HCT116 (cell line): ENCODE data around the gene CISTR. TPM values are rescaled to one million over a fixed set of nuclear protein-coding genes. Genes with fewer than 3 reads are reported as not detected.

Experiments
- ATAC-seq: fragments of 200-7000 bp; cut with Tn5 transposase; 2 replicates; pipeline ENCODE4 v1.9.1; 2020; ENCODE audit warnings: mild to moderate bottlenecking, moderate library complexity
- BruUV-seq: library from RNA; stranded (reverse); fragments of 400-500 nt; replicated peaks from 2 replicates; lab custom pipeline; 2021; lab: Mats Ljungman, UMichigan
- CTCF ChIA-PET: fragments of 300-600 bp; sonication (Branson Sonifier 250); formaldehyde crosslinking; loops from one replicate; lab custom pipeline; 2021; ENCODE audit warnings: antibody characterized with exemption; lab: Charles Lee
- POLR2A ChIA-PET: fragments of 300-600, 350-600 bp; sonication (Branson Sonifier 250); formaldehyde crosslinking; loops from one replicate; lab custom pipeline; 2021; ENCODE audit warnings: antibody characterized with exemption; lab: Charles Lee
- RAD21 ChIA-PET, 2 experiments: fragments of 300-600 bp; sonication (Branson Sonifier 250); formaldehyde crosslinking; loops; one replicate each; lab custom pipeline; 2023; ENCODE audit warnings: low total read pairs in 2 of 2; ENCODE audit not compliant: uncharacterized antibody in 2 of 2, unreplicated experiment in 2 of 2, low non-redundant PET in 1 of 2; lab: Charles Lee
- DNase-seq: peaks from one replicate; pipeline ENCODE4 v3.0.0-alpha.2; 2010; ENCODE audit warnings: low read depth, low spot score
- H2AFZ ChIP-seq: fragments of 200-600 bp; shearing (Covaris generic), sonication (generic); 2 replicates; pipeline ENCODE4 v1.6.1; 2017; ENCODE audit warnings: low read depth, mixed run types, mixed read lengths, antibody characterized with exemption, low read length; ENCODE audit not compliant: poor library complexity, severe bottlenecking
- H3K27ac ChIP-seq: 2 replicates; pipeline ENCODE4 v1.5.1; 2012; ENCODE audit warnings: low read depth, low read length
- H3K27me3 ChIP-seq: fragments of 200-600 bp; sonication (generic); 2 replicates; pipeline ENCODE4 v1.6.1; 2016; ENCODE audit warnings: mixed run types, low read length, mixed read lengths; ENCODE audit not compliant: insufficient read depth
- H3K36me3 ChIP-seq, 2 experiments: fragments of 200-500 bp in 1 of 2; fragments of 200-600 bp in 1 of 2; sonication (Bioruptor generic) in 1 of 2; sonication (generic) in 1 of 2; 2 replicates each; pipeline versions ENCODE4 v1.5.1 to v1.6.1; 2014 to 2016; ENCODE audit warnings: low read length in 2 of 2, inconsistent platforms in 1 of 2, mixed read lengths in 1 of 2, mixed run types in 1 of 2; ENCODE audit not compliant: insufficient read depth in 2 of 2, control insufficient read depth in 1 of 2
- H3K4me1 ChIP-seq, 2 experiments: fragments of 200-600 bp in 1 of 2; sonication (generic) in 1 of 2; 2 replicates each; pipeline versions ENCODE4 v1.5.1 to v1.6.1; 2012 to 2017; ENCODE audit warnings: low read length in 2 of 2, inconsistent platforms in 1 of 2, mild to moderate bottlenecking in 1 of 2, mixed read lengths in 1 of 2, mixed run types in 1 of 2, moderate library complexity in 1 of 2; ENCODE audit not compliant: insufficient read depth in 2 of 2, control insufficient read depth in 1 of 2
- H3K4me2 ChIP-seq: fragments of 200-600 bp; sonication (generic); 2 replicates; pipeline ENCODE4 v1.6.1; 2017; ENCODE audit warnings: mixed run types, low read length, mixed read lengths
- H3K4me3 ChIP-seq, 2 experiments: fragments of 200-600 bp in 1 of 2; sonication (generic) in 1 of 2; replicated peaks in 1 of 2; 2 replicates each; pipeline ENCODE4 v1.5.1; 2011 to 2016; ENCODE audit warnings: low read length in 2 of 2, control low read depth in 1 of 2, low read depth in 1 of 2, mild to moderate bottlenecking in 1 of 2, mixed read lengths in 1 of 2, mixed run types in 1 of 2
- H3K79me2 ChIP-seq: fragments of 200-600 bp; sonication (generic); 2 replicates; pipeline ENCODE4 v1.6.1; 2017; ENCODE audit warnings: mild to moderate bottlenecking, mixed run types, low read length, moderate library complexity, mixed read lengths; ENCODE audit not compliant: insufficient read depth
- H3K9ac ChIP-seq: fragments of 200-600 bp; sonication (generic); 2 replicates; pipeline ENCODE4 v1.6.1; 2016; ENCODE audit warnings: low read length, mixed read lengths
- H3K9me2 ChIP-seq: fragments of 200-600 bp; sonication (generic), shearing (Covaris generic); 2 replicates; pipeline ENCODE4 v1.6.1; 2017; ENCODE audit warnings: mixed run types, mild to moderate bottlenecking, moderate library complexity; ENCODE audit not compliant: insufficient read depth
- H3K9me3 ChIP-seq, 2 experiments: fragments of 200-500 bp in 1 of 2; fragments of 200-600 bp in 1 of 2; sonication (Bioruptor generic) in 1 of 2; sonication (generic) in 1 of 2; 2 replicates each; pipeline ENCODE4 v1.6.1; 2014 to 2017; ENCODE audit warnings: low read length in 2 of 2, mixed read lengths in 2 of 2, inconsistent platforms in 1 of 2, low read depth in 1 of 2, mild to moderate bottlenecking in 1 of 2, mixed run types in 1 of 2, moderate library complexity in 1 of 2; ENCODE audit not compliant: control insufficient read depth in 1 of 2, insufficient read depth in 1 of 2
- H4K20me1 ChIP-seq: fragments of 200-600 bp; sonication (generic), shearing (Covaris generic); 2 replicates; pipeline ENCODE4 v1.6.1; 2017; ENCODE audit warnings: mixed run types, mild to moderate bottlenecking, moderate library complexity; ENCODE audit not compliant: insufficient read depth
- CEBPB ChIP-seq: IDR thresholded peaks from 2 replicates; pipeline ENCODE4 v1.6.1; 2012; ENCODE audit warnings: low read depth
- EGR1 ChIP-seq: IDR thresholded peaks from 2 replicates; pipeline ENCODE4 v1.6.1; 2012; ENCODE audit warnings: low read depth
- ELF1 ChIP-seq: IDR thresholded peaks from 2 replicates; pipeline ENCODE4 v1.6.1; 2012; ENCODE audit warnings: low read depth, borderline replicate concordance
- JUND ChIP-seq: IDR thresholded peaks from 2 replicates; pipeline ENCODE4 v1.6.1; 2012
- POLR2AphosphoS5 ChIP-seq: IDR thresholded peaks from 2 replicates; pipeline ENCODE4 v1.6.1; 2011; ENCODE audit warnings: mild to moderate bottlenecking, low read depth, low read length, moderate library complexity
- SRF ChIP-seq: IDR thresholded peaks from 2 replicates; pipeline ENCODE4 v1.6.1; 2012; ENCODE audit warnings: low read depth
- TCF7L2 ChIP-seq: IDR thresholded peaks from 2 replicates; pipeline ENCODE4 v1.7.0; 2011; ENCODE audit warnings: borderline replicate concordance, inconsistent platforms; ENCODE audit not compliant: insufficient read depth, insufficient read length; ENCODE audit errors: extremely low read depth
- YY1 ChIP-seq: IDR thresholded peaks from 2 replicates; pipeline ENCODE4 v1.6.1; 2011; ENCODE audit warnings: low read length, low read depth, moderate library complexity, mild to moderate bottlenecking; ENCODE audit not compliant: insufficient replicate concordance; ENCODE audit errors: extremely low read depth
- ZFX ChIP-seq: fragments of 450-650 bp; IDR thresholded peaks from 2 replicates; pipeline ENCODE4 v1.6.1; 2017
- ZNF274 ChIP-seq: fragments of 200-500 bp; sonication (Bioruptor generic); IDR thresholded peaks from 2 replicates; pipeline ENCODE4 v1.6.1; 2014; ENCODE audit warnings: mild to moderate bottlenecking, low read depth, low read length, inconsistent platforms
- intact Hi-C: fragments of 100-400 bp; cut with micrococcal nuclease; formaldehyde crosslinking; loops from 2 replicates; pipeline ENCODE4 v1.10.0; 2022
- total RNA-seq: library from RNA; stranded (reverse); gene quantifications from one replicate; pipeline ENCODE4 v1.2.1, GENCODE V29; 2021; ENCODE audit not compliant: unreplicated experiment
- TF ChIP-seq, protein P1 (sequence below): IDR thresholded peaks from 2 replicates; pipeline ENCODE4 v1.6.1; 2012; ENCODE audit warnings: low read depth
- TF ChIP-seq, protein P2 (sequence below): IDR thresholded peaks from 2 replicates; pipeline ENCODE4 v1.6.1; 2012

Gene CISTR
- total RNA-seq, 1 experiment from 2014 or later, result not detected

DNA sequence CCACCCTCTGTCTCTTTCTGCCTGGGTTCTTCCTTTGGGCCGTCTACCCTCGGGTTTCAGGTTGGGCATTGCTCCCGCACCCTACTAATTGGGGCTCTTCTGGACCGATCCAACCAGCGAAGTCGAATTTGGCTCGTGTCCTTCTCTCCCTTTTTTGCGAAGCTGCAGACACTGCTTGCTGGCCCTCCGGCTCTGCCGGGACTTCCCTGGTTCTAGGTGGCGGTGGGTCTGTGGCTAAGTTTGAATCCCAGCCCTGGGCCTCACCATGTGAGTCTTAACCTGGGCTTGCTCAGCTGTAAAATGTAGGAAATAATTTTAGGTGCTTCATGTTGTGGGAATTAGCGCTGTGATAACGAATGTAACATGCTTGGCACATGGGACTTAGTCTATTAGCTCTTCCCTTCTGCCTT, 418 bp upstream of the CISTR start (continued):
- TF ChIP-seq, protein P1, sequence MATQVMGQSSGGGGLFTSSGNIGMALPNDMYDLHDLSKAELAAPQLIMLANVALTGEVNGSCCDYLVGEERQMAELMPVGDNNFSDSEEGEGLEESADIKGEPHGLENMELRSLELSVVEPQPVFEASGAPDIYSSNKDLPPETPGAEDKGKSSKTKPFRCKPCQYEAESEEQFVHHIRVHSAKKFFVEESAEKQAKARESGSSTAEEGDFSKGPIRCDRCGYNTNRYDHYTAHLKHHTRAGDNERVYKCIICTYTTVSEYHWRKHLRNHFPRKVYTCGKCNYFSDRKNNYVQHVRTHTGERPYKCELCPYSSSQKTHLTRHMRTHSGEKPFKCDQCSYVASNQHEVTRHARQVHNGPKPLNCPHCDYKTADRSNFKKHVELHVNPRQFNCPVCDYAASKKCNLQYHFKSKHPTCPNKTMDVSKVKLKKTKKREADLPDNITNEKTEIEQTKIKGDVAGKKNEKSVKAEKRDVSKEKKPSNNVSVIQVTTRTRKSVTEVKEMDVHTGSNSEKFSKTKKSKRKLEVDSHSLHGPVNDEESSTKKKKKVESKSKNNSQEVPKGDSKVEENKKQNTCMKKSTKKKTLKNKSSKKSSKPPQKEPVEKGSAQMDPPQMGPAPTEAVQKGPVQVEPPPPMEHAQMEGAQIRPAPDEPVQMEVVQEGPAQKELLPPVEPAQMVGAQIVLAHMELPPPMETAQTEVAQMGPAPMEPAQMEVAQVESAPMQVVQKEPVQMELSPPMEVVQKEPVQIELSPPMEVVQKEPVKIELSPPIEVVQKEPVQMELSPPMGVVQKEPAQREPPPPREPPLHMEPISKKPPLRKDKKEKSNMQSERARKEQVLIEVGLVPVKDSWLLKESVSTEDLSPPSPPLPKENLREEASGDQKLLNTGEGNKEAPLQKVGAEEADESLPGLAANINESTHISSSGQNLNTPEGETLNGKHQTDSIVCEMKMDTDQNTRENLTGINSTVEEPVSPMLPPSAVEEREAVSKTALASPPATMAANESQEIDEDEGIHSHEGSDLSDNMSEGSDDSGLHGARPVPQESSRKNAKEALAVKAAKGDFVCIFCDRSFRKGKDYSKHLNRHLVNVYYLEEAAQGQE, result no peak
- TF ChIP-seq YY1 (no peak), ZFX (no peak), JUND (no peak), EGR1 (no peak), ELF1 (no peak), POLR2AphosphoS5 (no peak), ZNF274 (no peak), TCF7L2 (no peak), CEBPB (no peak), SRF (no peak)
- TF ChIP-seq, protein P2, sequence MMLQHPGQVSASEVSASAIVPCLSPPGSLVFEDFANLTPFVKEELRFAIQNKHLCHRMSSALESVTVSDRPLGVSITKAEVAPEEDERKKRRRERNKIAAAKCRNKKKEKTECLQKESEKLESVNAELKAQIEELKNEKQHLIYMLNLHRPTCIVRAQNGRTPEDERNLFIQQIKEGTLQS, result no peak

DNA sequence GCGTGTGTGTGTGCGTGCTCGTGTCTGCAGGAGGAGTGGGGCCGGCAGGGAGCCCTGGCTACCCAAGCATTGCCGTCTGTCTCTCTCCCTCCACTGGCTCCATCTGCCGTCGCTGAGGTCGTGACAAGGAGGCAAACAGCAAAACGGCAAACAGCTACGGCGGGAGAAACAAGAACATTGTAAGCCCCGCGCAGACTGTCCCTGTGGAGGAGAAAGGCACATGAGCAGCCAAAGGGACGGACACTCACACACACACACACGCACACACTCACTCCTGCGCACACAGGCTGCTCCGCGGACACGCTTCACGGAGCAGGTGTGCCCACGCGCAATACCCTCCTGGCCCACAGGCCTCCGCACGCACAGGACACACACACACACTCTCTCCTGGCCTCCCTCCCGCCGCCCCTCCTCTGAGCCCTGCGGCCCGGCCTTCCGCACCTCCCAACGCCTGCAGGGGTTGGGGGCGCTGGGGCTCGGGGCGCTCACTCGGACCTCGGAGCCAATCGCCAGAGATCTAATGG, 905 bp downstream of the CISTR start:
- Histone ChIP-seq H3K27me3 (no peaks in the 10 kb centered on the region), H3K79me2 (no peaks in the 10 kb centered on the region), H3K9ac (no peak overlapping the region), H3K9me2 (no peaks in the 10 kb centered on the region), H3K36me3 (no peaks in the 10 kb centered on the region), H3K9me3 (no peaks in the 10 kb centered on the region), H3K4me2 (no peak overlapping the region), H4K20me1 (no peaks in the 10 kb centered on the region), H3K27ac (no peak overlapping the region), H2AFZ (no peak overlapping the region), H3K4me1 (peaks cover 0 to 9% of the 10 kb centered on the region in 2 experiments; a peak in 1 of 4 replicates), H3K4me3 (no peak overlapping the region)
- intact Hi-C loops, result no loop called here
- POLR2A ChIA-PET, result no interaction called here
- no peak for DNase-seq
- TF ChIP-seq CEBPB, result no peak
- TF ChIP-seq, protein P2, result no peak
- BruUV-seq, result no TSS peak
- RAD21 ChIA-PET, result no interaction called here
- CTCF ChIA-PET, result no interaction called here
- no peak for ATAC-seq
